Measurements from ENCODE around the gene TELO2.

- TF ChIP-seq POLR2A (IDR thresholded peaks at IDR 0.05) (no peak), CTCF (IDR thresholded peaks at IDR 0.05) (no peak)
These were observed 27.6 kb upstream of the TELO2 start for GRCh38 chr16:1465567-1465915.
